Stomach (tissue), 9 donors: Measurements from ENCODE around the gene MAP7D3. TPM values are rescaled to one million over a fixed set of nuclear protein-coding genes. Genes with fewer than 3 reads are reported as not detected.

ENCODE experiments used
- DNase-seq, 2 donors: peaks; one replicate each; pipeline versions ENCODE4 v3.0.0 to v3.0.0-alpha.2; 2013 to 2019
- H3K27ac ChIP-seq, 5 donors: fragments of 200-600 bp in 4 of 5; sonication (generic) in 4 of 5; one replicate each; pipeline ENCODE4 v1.5.1; 2013 to 2019; ENCODE audit warnings: mild to moderate bottlenecking in 1 of 5, moderate library complexity in 1 of 5
- H3K27me3 ChIP-seq, 3 donors: fragments of 200-600 bp; sonication (generic); one replicate each; pipeline ENCODE4 v1.5.1; 2017 to 2019; ENCODE audit warnings: mixed run types in 1 of 3
- H3K36me3 ChIP-seq, 4 donors: fragments of 200-600 bp; sonication (generic); 1 replicate in 3 of 4; 2 replicates in 1 of 4; pipeline ENCODE4 v1.5.1; 2016 to 2019
- H3K4me1 ChIP-seq, 4 donors: fragments of 200-600 bp; sonication (generic); one replicate each; pipeline ENCODE4 v1.5.1; 2016 to 2019
- H3K4me3 ChIP-seq, 4 donors: fragments of 200-600 bp; sonication (generic) in 3 of 4; one replicate each; pipeline ENCODE4 v1.5.1; 2016 to 2019; ENCODE audit warnings: mild to moderate bottlenecking in 1 of 4
- H3K9me3 ChIP-seq, 4 donors: fragments of 200-600 bp; sonication (generic); one replicate each; pipeline ENCODE4 v1.5.1; 2016 to 2019
- CTCF ChIP-seq, 7 experiments: fragments of 450-650 bp in 4 of 7; fragments of 200-600 bp in 3 of 7; sonication (generic) in 3 of 7; IDR thresholded peaks; one replicate each; pipeline ENCODE4 v1.5.1; 2016 to 2019; ENCODE audit warnings: antibody characterized with exemption in 7 of 7, control low read depth in 2 of 7, mild to moderate bottlenecking in 1 of 7
- EP300 ChIP-seq: sonication (generic); formaldehyde crosslinking; IDR thresholded peaks from one replicate; pipeline ENCODE4 v1.6.1; 2017; ENCODE audit warnings: antibody characterized with exemption
- POLR2A ChIP-seq, 4 donors: fragments of 450-650 bp; IDR thresholded peaks; one replicate each; pipeline ENCODE4 v1.6.1; 2016; ENCODE audit warnings: antibody characterized with exemption in 4 of 4, control low read depth in 2 of 4, mild to moderate bottlenecking in 1 of 4, moderate library complexity in 1 of 4
- POLR2AphosphoS5 ChIP-seq, 3 donors: sonication (generic); formaldehyde crosslinking; IDR thresholded peaks; one replicate each; pipeline ENCODE4 v1.6.1; 2016; ENCODE audit warnings: antibody characterized with exemption in 3 of 3
- WGBS, 5 donors: extraction: QIAGEN DNeasy Blood & Tissue Kit in 3 of 5; methylation state at CpG; one replicate each; pipeline versions ENCODE4 v1.1.5 to v1.1.7; 2013 to 2018; 5-methylcytosine and 5-hydroxymethylcytosine counted together
- intact Hi-C: fragments of 100-400 bp; cut with DNase I; formaldehyde crosslinking; loops from one replicate; pipeline ENCODE4 v1.15.1; 2023; ENCODE audit warnings: low total_unique reads
- polyA plus RNA-seq, 3 donors: library from polyadenylated mRNA; stranded (reverse); fragments of 200-250 nt; gene quantifications; one replicate each; pipeline ENCODE4 v1.2.3, GENCODE V29; 2013
- total RNA-seq, 5 donors: library from RNA; depleted of rRNA; stranded (reverse); fragments of >200 nt; gene quantifications; one replicate each; pipeline versions ENCODE4 v1.1.0 to v1.2.3, GENCODE V29; 2014 to 2016
- donor health status: healthy with polysubstance abuse.
- donor health status: Bipolar disorder and iron deficiency.
- donor health status: healthy.

The MAP7D3 gene
- total and polyA plus RNA-seq, 8 donors: 2.2 to 14.1 (median 5.6) TPM

GRCh38 chrX:136259543-136259942 is 8.3 kb upstream of the MAP7D3 start:
- TF ChIP-seq POLR2A (IDR thresholded peaks at IDR 0.05) (no peak), POLR2AphosphoS5 (IDR thresholded peaks at IDR 0.05) (peak in 2 of 3 donors; percentile 5 to 24)
- no peaks in the 10 kb centered on the region for H3K9me3 ChIP-seq
- intact Hi-C loops: no loop called here
- H3K4me1 ChIP-seq: no peaks in the 10 kb centered on the region
- no peak overlapping the region for H3K4me3 ChIP-seq
- H3K27me3 ChIP-seq: no peaks in the 10 kb centered on the region
- peak overlapping the region in 3 of 5 donors; percentile 41 to 49 (median 46) for H3K27ac ChIP-seq
- DNase-seq: peak in 1 of 2 donors; percentile 55
- WGBS, 5 donors: 0 to 36% (median 29%) methylated on average over 3 to 4 of the region's 4 CpGs
- no peaks in the 10 kb centered on the region for H3K36me3 ChIP-seq

GRCh38 chrX:136258951-136259350 is 7.8 kb upstream of the MAP7D3 start:
- Histone ChIP-seq H3K9me3 (no peaks in the 10 kb centered on the region), H3K27me3 (no peaks in the 10 kb centered on the region), H3K27ac (peak overlapping the region in 3 of 5 donors; percentile 11 to 46 (median 20)), H3K36me3 (no peaks in the 10 kb centered on the region), H3K4me1 (no peaks in the 10 kb centered on the region), H3K4me3 (no peak overlapping the region)
- DNase-seq: no peak
- intact Hi-C loops: no loop called here
- WGBS, 5 donors: 75 to 100% (median 85%) methylated on average over 1 of the region's 1 CpG
- TF ChIP-seq CTCF (IDR thresholded peaks at IDR 0.05) (no peak), POLR2AphosphoS5 (IDR thresholded peaks at IDR 0.05) (no peak), EP300 (no peak), POLR2A (IDR thresholded peaks at IDR 0.05) (no peak)

- Histone ChIP-seq H3K9me3 (no peaks in the 10 kb centered on the region), H3K4me3 (no peak overlapping the region), H3K36me3 (no peaks in the 10 kb centered on the region), H3K27me3 (peaks cover 0 to 4% (median 0%) of the 10 kb centered on the region in 3 donors), H3K27ac (peak overlapping the region in 2 of 5 donors; percentile 46 to 61), H3K4me1 (no peaks in the 10 kb centered on the region)
- DNase-seq: no peak
- intact Hi-C loops: no loop called here
- WGBS, 5 donors: 44 to 62% (median 49%) methylated on average over 7 of the region's 7 CpGs
- TF ChIP-seq POLR2AphosphoS5 (IDR thresholded peaks at IDR 0.05) (no peak), POLR2A (IDR thresholded peaks at IDR 0.05) (no peak), CTCF (IDR thresholded peaks at IDR 0.05) (no peak)
Observed at GRCh38 chrX:136256026-136256425, 4.8 kb upstream of the MAP7D3 start.

- H3K9me3 ChIP-seq: no peaks in the 10 kb centered on the region
- intact Hi-C loops: no loop called here
- peaks cover 0 to 9% (median 0%) of the 10 kb centered on the region in 3 donors for H3K27me3 ChIP-seq
- peak overlapping the region in 3 of 5 donors; percentile 17 to 61 (median 46) for H3K27ac ChIP-seq
- no peak overlapping the region for H3K4me3 ChIP-seq
- peaks cover 0 to 4% (median under 1%) of the 10 kb centered on the region in 4 donors for H3K4me1 ChIP-seq
- WGBS, 5 donors: 47 to 67% (median 54%) methylated on average over 5 of the region's 5 CpGs
- TF ChIP-seq CTCF (IDR thresholded peaks at IDR 0.05) (no peak), EP300 (no peak), POLR2AphosphoS5 (IDR thresholded peaks at IDR 0.05) (no peak), POLR2A (IDR thresholded peaks at IDR 0.05) (no peak)
- no peaks in the 10 kb centered on the region for H3K36me3 ChIP-seq
- DNase-seq: no peak
Observed at GRCh38 chrX:136255541-136255940, 4.3 kb upstream of the MAP7D3 start.
